HCT116 (cell line): Measurements from ENCODE around the gene UBE2J2. TPM values are rescaled to one million over a fixed set of nuclear protein-coding genes. Genes with fewer than 3 reads are reported as not detected.

Source experiments
- ATAC-seq: fragments of 200-7000 bp; cut with Tn5 transposase; 2 replicates; pipeline ENCODE4 v1.9.1; 2020; ENCODE audit warnings: mild to moderate bottlenecking, moderate library complexity
- BruUV-seq: library from RNA; stranded (reverse); fragments of 400-500 nt; replicated peaks from 2 replicates; lab custom pipeline; 2021; lab: Mats Ljungman, UMichigan
- CTCF ChIA-PET: fragments of 300-600 bp; sonication (Branson Sonifier 250); formaldehyde crosslinking; loops from one replicate; lab custom pipeline; 2021; ENCODE audit warnings: antibody characterized with exemption; lab: Charles Lee
- POLR2A ChIA-PET: fragments of 300-600, 350-600 bp; sonication (Branson Sonifier 250); formaldehyde crosslinking; loops from one replicate; lab custom pipeline; 2021; ENCODE audit warnings: antibody characterized with exemption; lab: Charles Lee
- RAD21 ChIA-PET, 2 experiments: fragments of 300-600 bp; sonication (Branson Sonifier 250); formaldehyde crosslinking; loops; one replicate each; lab custom pipeline; 2023; ENCODE audit warnings: low total read pairs in 2 of 2; ENCODE audit not compliant: uncharacterized antibody in 2 of 2, unreplicated experiment in 2 of 2, low non-redundant PET in 1 of 2; lab: Charles Lee
- DNase-seq: peaks from one replicate; pipeline ENCODE4 v3.0.0-alpha.2; 2010; ENCODE audit warnings: low read depth, low spot score
- H2AFZ ChIP-seq: fragments of 200-600 bp; shearing (Covaris generic), sonication (generic); 2 replicates; pipeline ENCODE4 v1.6.1; 2017; ENCODE audit warnings: low read depth, mixed run types, mixed read lengths, antibody characterized with exemption, low read length; ENCODE audit not compliant: poor library complexity, severe bottlenecking
- H3K27ac ChIP-seq: 2 replicates; pipeline ENCODE4 v1.5.1; 2012; ENCODE audit warnings: low read depth, low read length
- H3K27me3 ChIP-seq: fragments of 200-600 bp; sonication (generic); 2 replicates; pipeline ENCODE4 v1.6.1; 2016; ENCODE audit warnings: mixed run types, low read length, mixed read lengths; ENCODE audit not compliant: insufficient read depth
- H3K36me3 ChIP-seq, 2 experiments: fragments of 200-500 bp in 1 of 2; fragments of 200-600 bp in 1 of 2; sonication (Bioruptor generic) in 1 of 2; sonication (generic) in 1 of 2; 2 replicates each; pipeline versions ENCODE4 v1.5.1 to v1.6.1; 2014 to 2016; ENCODE audit warnings: low read length in 2 of 2, inconsistent platforms in 1 of 2, mixed read lengths in 1 of 2, mixed run types in 1 of 2; ENCODE audit not compliant: insufficient read depth in 2 of 2, control insufficient read depth in 1 of 2
- H3K4me1 ChIP-seq, 2 experiments: fragments of 200-600 bp in 1 of 2; sonication (generic) in 1 of 2; 2 replicates each; pipeline versions ENCODE4 v1.5.1 to v1.6.1; 2012 to 2017; ENCODE audit warnings: low read length in 2 of 2, inconsistent platforms in 1 of 2, mild to moderate bottlenecking in 1 of 2, mixed read lengths in 1 of 2, mixed run types in 1 of 2, moderate library complexity in 1 of 2; ENCODE audit not compliant: insufficient read depth in 2 of 2, control insufficient read depth in 1 of 2
- H3K4me2 ChIP-seq: fragments of 200-600 bp; sonication (generic); 2 replicates; pipeline ENCODE4 v1.6.1; 2017; ENCODE audit warnings: mixed run types, low read length, mixed read lengths
- H3K4me3 ChIP-seq, 2 experiments: fragments of 200-600 bp in 1 of 2; sonication (generic) in 1 of 2; replicated peaks in 1 of 2; 2 replicates each; pipeline ENCODE4 v1.5.1; 2011 to 2016; ENCODE audit warnings: low read length in 2 of 2, control low read depth in 1 of 2, low read depth in 1 of 2, mild to moderate bottlenecking in 1 of 2, mixed read lengths in 1 of 2, mixed run types in 1 of 2
- H3K79me2 ChIP-seq: fragments of 200-600 bp; sonication (generic); 2 replicates; pipeline ENCODE4 v1.6.1; 2017; ENCODE audit warnings: mild to moderate bottlenecking, mixed run types, low read length, moderate library complexity, mixed read lengths; ENCODE audit not compliant: insufficient read depth
- H3K9ac ChIP-seq: fragments of 200-600 bp; sonication (generic); 2 replicates; pipeline ENCODE4 v1.6.1; 2016; ENCODE audit warnings: low read length, mixed read lengths
- H3K9me2 ChIP-seq: fragments of 200-600 bp; sonication (generic), shearing (Covaris generic); 2 replicates; pipeline ENCODE4 v1.6.1; 2017; ENCODE audit warnings: mixed run types, mild to moderate bottlenecking, moderate library complexity; ENCODE audit not compliant: insufficient read depth
- H3K9me3 ChIP-seq, 2 experiments: fragments of 200-500 bp in 1 of 2; fragments of 200-600 bp in 1 of 2; sonication (Bioruptor generic) in 1 of 2; sonication (generic) in 1 of 2; 2 replicates each; pipeline ENCODE4 v1.6.1; 2014 to 2017; ENCODE audit warnings: low read length in 2 of 2, mixed read lengths in 2 of 2, inconsistent platforms in 1 of 2, low read depth in 1 of 2, mild to moderate bottlenecking in 1 of 2, mixed run types in 1 of 2, moderate library complexity in 1 of 2; ENCODE audit not compliant: control insufficient read depth in 1 of 2, insufficient read depth in 1 of 2
- H4K20me1 ChIP-seq: fragments of 200-600 bp; sonication (generic), shearing (Covaris generic); 2 replicates; pipeline ENCODE4 v1.6.1; 2017; ENCODE audit warnings: mixed run types, mild to moderate bottlenecking, moderate library complexity; ENCODE audit not compliant: insufficient read depth
- EZH2 ChIP-seq: fragments of 200-600 bp; sonication (generic); IDR thresholded peaks from 2 replicates; pipeline ENCODE4 v1.6.1; 2017; ENCODE audit warnings: antibody characterized with exemption, mixed run types
- FOSL1 ChIP-seq: IDR thresholded peaks from 2 replicates; pipeline ENCODE4 v1.6.1; 2012; ENCODE audit warnings: low read depth
- MAX ChIP-seq: IDR thresholded peaks from 2 replicates; pipeline ENCODE4 v1.6.1; 2012
- RAD21 ChIP-seq: IDR thresholded peaks from 2 replicates; pipeline ENCODE4 v1.6.1; 2012; ENCODE audit warnings: low read depth, mild to moderate bottlenecking
- SIN3A ChIP-seq: IDR thresholded peaks from 2 replicates; pipeline ENCODE4 v1.6.1; 2012; ENCODE audit warnings: low read depth
- SP1 ChIP-seq: IDR thresholded peaks from 2 replicates; pipeline ENCODE4 v1.6.1; 2012; ENCODE audit warnings: low read depth
- TCF7L2 ChIP-seq: IDR thresholded peaks from 2 replicates; pipeline ENCODE4 v1.7.0; 2011; ENCODE audit warnings: borderline replicate concordance, inconsistent platforms; ENCODE audit not compliant: insufficient read depth, insufficient read length; ENCODE audit errors: extremely low read depth
- YY1 ChIP-seq: IDR thresholded peaks from 2 replicates; pipeline ENCODE4 v1.6.1; 2011; ENCODE audit warnings: low read length, low read depth, moderate library complexity, mild to moderate bottlenecking; ENCODE audit not compliant: insufficient replicate concordance; ENCODE audit errors: extremely low read depth
- ZNF274 ChIP-seq: fragments of 200-500 bp; sonication (Bioruptor generic); IDR thresholded peaks from 2 replicates; pipeline ENCODE4 v1.6.1; 2014; ENCODE audit warnings: mild to moderate bottlenecking, low read depth, low read length, inconsistent platforms
- intact Hi-C: fragments of 100-400 bp; cut with micrococcal nuclease; formaldehyde crosslinking; loops from 2 replicates; pipeline ENCODE4 v1.10.0; 2022
- total RNA-seq: library from RNA; stranded (reverse); gene quantifications from one replicate; pipeline ENCODE4 v1.2.1, GENCODE V29; 2021; ENCODE audit not compliant: unreplicated experiment
- TF ChIP-seq, protein P1 (sequence below): IDR thresholded peaks from 2 replicates; pipeline ENCODE4 v1.6.1; 2011; ENCODE audit warnings: mild to moderate bottlenecking, low read length, moderate library complexity; ENCODE audit not compliant: insufficient replicate concordance; ENCODE audit errors: extremely low read depth
- TF ChIP-seq, protein P2 (sequence below): IDR thresholded peaks from 2 replicates; pipeline ENCODE4 v1.6.1; 2012
- TF ChIP-seq, protein P3 (sequence below): IDR thresholded peaks from 2 replicates; pipeline ENCODE4 v1.6.1; 2012; ENCODE audit warnings: low read depth

Gene UBE2J2
- total RNA-seq, 1 experiment from 2014 or later, result 67.7 TPM

GRCh38 chr1:1219341-1219740 is 54.3 kb downstream of the UBE2J2 start:
- Histone ChIP-seq H3K9me3 (no peaks in the 10 kb centered on the region), H2AFZ (no peak overlapping the region), H3K9ac (no peak overlapping the region), H3K27me3 (no peaks in the 10 kb centered on the region), H3K27ac (no peak overlapping the region), H3K4me1 (peaks cover 0 to 7% of the 10 kb centered on the region in 2 experiments; a peak in 2 of 4 replicates), H3K9me2 (no peaks in the 10 kb centered on the region), H4K20me1 (no peaks in the 10 kb centered on the region), H3K36me3 (peaks cover 20 to 28% of the 10 kb centered on the region in 2 experiments), H3K4me2 (no peak overlapping the region), H3K4me3 (no peak overlapping the region), H3K79me2 (peaks cover 11% of the 10 kb centered on the region; the same call in 1 of the 2 replicates)
- intact Hi-C loops, result no loop called here
- TF ChIP-seq, protein P1, sequence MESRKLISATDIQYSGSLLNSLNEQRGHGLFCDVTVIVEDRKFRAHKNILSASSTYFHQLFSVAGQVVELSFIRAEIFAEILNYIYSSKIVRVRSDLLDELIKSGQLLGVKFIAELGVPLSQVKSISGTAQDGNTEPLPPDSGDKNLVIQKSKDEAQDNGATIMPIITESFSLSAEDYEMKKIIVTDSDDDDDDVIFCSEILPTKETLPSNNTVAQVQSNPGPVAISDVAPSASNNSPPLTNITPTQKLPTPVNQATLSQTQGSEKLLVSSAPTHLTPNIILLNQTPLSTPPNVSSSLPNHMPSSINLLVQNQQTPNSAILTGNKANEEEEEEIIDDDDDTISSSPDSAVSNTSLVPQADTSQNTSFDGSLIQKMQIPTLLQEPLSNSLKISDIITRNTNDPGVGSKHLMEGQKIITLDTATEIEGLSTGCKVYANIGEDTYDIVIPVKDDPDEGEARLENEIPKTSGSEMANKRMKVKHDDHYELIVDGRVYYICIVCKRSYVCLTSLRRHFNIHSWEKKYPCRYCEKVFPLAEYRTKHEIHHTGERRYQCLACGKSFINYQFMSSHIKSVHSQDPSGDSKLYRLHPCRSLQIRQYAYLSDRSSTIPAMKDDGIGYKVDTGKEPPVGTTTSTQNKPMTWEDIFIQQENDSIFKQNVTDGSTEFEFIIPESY, result no peak
- no peak for TF ChIP-seq TCF7L2
- TF ChIP-seq MAX, result no peak
- TF ChIP-seq SP1, result no peak
- TF ChIP-seq EZH2, result no peak
- TF ChIP-seq ZNF274, result no peak
- TF ChIP-seq, protein P2, sequence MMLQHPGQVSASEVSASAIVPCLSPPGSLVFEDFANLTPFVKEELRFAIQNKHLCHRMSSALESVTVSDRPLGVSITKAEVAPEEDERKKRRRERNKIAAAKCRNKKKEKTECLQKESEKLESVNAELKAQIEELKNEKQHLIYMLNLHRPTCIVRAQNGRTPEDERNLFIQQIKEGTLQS, result no peak
- TF ChIP-seq FOSL1, result no peak
- TF ChIP-seq SIN3A, result no peak
- TF ChIP-seq, protein P3, sequence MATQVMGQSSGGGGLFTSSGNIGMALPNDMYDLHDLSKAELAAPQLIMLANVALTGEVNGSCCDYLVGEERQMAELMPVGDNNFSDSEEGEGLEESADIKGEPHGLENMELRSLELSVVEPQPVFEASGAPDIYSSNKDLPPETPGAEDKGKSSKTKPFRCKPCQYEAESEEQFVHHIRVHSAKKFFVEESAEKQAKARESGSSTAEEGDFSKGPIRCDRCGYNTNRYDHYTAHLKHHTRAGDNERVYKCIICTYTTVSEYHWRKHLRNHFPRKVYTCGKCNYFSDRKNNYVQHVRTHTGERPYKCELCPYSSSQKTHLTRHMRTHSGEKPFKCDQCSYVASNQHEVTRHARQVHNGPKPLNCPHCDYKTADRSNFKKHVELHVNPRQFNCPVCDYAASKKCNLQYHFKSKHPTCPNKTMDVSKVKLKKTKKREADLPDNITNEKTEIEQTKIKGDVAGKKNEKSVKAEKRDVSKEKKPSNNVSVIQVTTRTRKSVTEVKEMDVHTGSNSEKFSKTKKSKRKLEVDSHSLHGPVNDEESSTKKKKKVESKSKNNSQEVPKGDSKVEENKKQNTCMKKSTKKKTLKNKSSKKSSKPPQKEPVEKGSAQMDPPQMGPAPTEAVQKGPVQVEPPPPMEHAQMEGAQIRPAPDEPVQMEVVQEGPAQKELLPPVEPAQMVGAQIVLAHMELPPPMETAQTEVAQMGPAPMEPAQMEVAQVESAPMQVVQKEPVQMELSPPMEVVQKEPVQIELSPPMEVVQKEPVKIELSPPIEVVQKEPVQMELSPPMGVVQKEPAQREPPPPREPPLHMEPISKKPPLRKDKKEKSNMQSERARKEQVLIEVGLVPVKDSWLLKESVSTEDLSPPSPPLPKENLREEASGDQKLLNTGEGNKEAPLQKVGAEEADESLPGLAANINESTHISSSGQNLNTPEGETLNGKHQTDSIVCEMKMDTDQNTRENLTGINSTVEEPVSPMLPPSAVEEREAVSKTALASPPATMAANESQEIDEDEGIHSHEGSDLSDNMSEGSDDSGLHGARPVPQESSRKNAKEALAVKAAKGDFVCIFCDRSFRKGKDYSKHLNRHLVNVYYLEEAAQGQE, result no peak
- TF ChIP-seq YY1, result no peak
- no peak for TF ChIP-seq RAD21
- ChIA-PET RAD21 (no interaction called here), POLR2A (interaction anchor here (0.6 kb wide), 1 partner anchor 63 kb away, joined by 4 read pairs; no protein-coding TSS in a partner anchor), CTCF (no interaction called here)
- no peak for ATAC-seq
- no peak for DNase-seq
- no TSS peak for BruUV-seq
